CD14-positive monocyte (primary cell): ENCODE measurements around the gene ARHGAP18. TPM values are rescaled to one million over a fixed set of nuclear protein-coding genes. Genes with fewer than 3 reads are reported as not detected.

Experiments used
- DNase-seq, 3 donors: peaks; one replicate each; pipeline ENCODE4 v3.0.0-alpha.2; 2011 to 2022
- H2AFZ ChIP-seq: 2 replicates; pipeline ENCODE4 v1.6.0; 2012; ENCODE audit warnings: mild to moderate bottlenecking, low read depth, low read length, inconsistent platforms; ENCODE audit not compliant: insufficient read depth, poor library complexity, severe bottlenecking
- H3K27ac ChIP-seq, 2 donors: 1 replicate in 1 of 2; 2 replicates in 1 of 2; pipeline ENCODE4 v1.5.1; 2012 to 2013; ENCODE audit warnings: low read length in 2 of 2, control low read depth in 1 of 2, inconsistent platforms in 1 of 2, low read depth in 1 of 2, mild to moderate bottlenecking in 1 of 2
- H3K27me3 ChIP-seq, 2 donors: one replicate each; pipeline versions ENCODE4 v1.6.0 to v1.6.1; 2011 to 2013; ENCODE audit warnings: low read length in 2 of 2; ENCODE audit not compliant: control insufficient read depth in 2 of 2, insufficient read depth in 2 of 2
- H3K36me3 ChIP-seq, 2 donors: replicated peaks in 1 of 2; 1 replicate in 1 of 2; 2 replicates in 1 of 2; pipeline versions ENCODE4 v1.5.1 to v1.6.1; 2012 to 2013; ENCODE audit warnings: low read length in 2 of 2, control low read depth in 1 of 2, inconsistent platforms in 1 of 2, mild to moderate bottlenecking in 1 of 2; ENCODE audit not compliant: insufficient read depth in 2 of 2, control insufficient read depth in 1 of 2
- H3K4me1 ChIP-seq, 2 donors: 1 replicate in 1 of 2; 2 replicates in 1 of 2; pipeline versions ENCODE4 v1.5.1 to v1.6.1; 2012 to 2013; ENCODE audit warnings: low read length in 2 of 2, control low read depth in 1 of 2, inconsistent platforms in 1 of 2, mild to moderate bottlenecking in 1 of 2, moderate library complexity in 1 of 2; ENCODE audit not compliant: insufficient read depth in 2 of 2, control insufficient read depth in 1 of 2
- H3K4me2 ChIP-seq: replicated peaks from 2 replicates; pipeline ENCODE3; 2012; ENCODE audit warnings: low read length, moderate library complexity, mild to moderate bottlenecking; ENCODE audit not compliant: poor library complexity, severe bottlenecking; ENCODE audit errors: extremely low read depth
- H3K4me3 ChIP-seq, 3 experiments: fragments of 200-600 bp in 1 of 3; sonication (generic) in 1 of 3; replicated peaks in 1 of 3; 1 replicate in 2 of 3; 2 replicates in 1 of 3; pipeline ENCODE4 v1.5.1; 2011 to 2013; ENCODE audit warnings: low read length in 3 of 3, mild to moderate bottlenecking in 3 of 3, control low read depth in 2 of 3, low read depth in 2 of 3, inconsistent platforms in 1 of 3, moderate library complexity in 1 of 3
- H3K79me2 ChIP-seq: 2 replicates; pipeline ENCODE4 v1.6.0; 2012; ENCODE audit warnings: mild to moderate bottlenecking, control low read depth, inconsistent platforms, low read length, moderate library complexity; ENCODE audit not compliant: insufficient read depth
- H3K9ac ChIP-seq: 2 replicates; pipeline ENCODE4 v1.6.0; 2017; ENCODE audit warnings: low read length, mild to moderate bottlenecking; ENCODE audit not compliant: insufficient read depth, poor library complexity, severe bottlenecking
- H3K9me3 ChIP-seq, 2 donors: replicated peaks in 1 of 2; 1 replicate in 1 of 2; 2 replicates in 1 of 2; pipeline versions ENCODE4 v1.5.1 to v1.6.1; 2012 to 2013; ENCODE audit warnings: low read length in 2 of 2, control low read depth in 1 of 2; ENCODE audit not compliant: control insufficient read depth in 1 of 2, insufficient read depth in 1 of 2
- H4K20me1 ChIP-seq: 2 replicates; pipeline ENCODE4 v1.6.0; 2012; ENCODE audit warnings: mild to moderate bottlenecking, low read length, control low read depth, moderate library complexity; ENCODE audit not compliant: insufficient read depth
- H3K27ac Mint-ChIP-seq, 7 donors: one replicate each; pipeline ENCODE4 v1.8.0; 2020; ENCODE audit warnings: mild to moderate bottlenecking in 7 of 7, mixed read lengths in 7 of 7, moderate library complexity in 6 of 7, inconsistent platforms in 2 of 7
- H3K27me3 Mint-ChIP-seq, 3 donors: one replicate each; pipeline ENCODE4 v1.8.0; 2021 to 2022; ENCODE audit warnings: low read depth in 3 of 3, mild to moderate bottlenecking in 3 of 3, mixed read lengths in 3 of 3, moderate library complexity in 3 of 3, inconsistent platforms in 1 of 3
- H3K36me3 Mint-ChIP-seq, 2 donors: one replicate each; pipeline ENCODE4 v1.8.0; 2020; ENCODE audit warnings: mixed read lengths in 2 of 2, inconsistent platforms in 1 of 2, mild to moderate bottlenecking in 1 of 2
- H3K4me1 Mint-ChIP-seq: one replicate; pipeline ENCODE4 v1.8.0; 2020; ENCODE audit warnings: mild to moderate bottlenecking, mixed read lengths
- H3K4me3 Mint-ChIP-seq, 2 donors: one replicate each; pipeline ENCODE4 v1.8.0; 2020; ENCODE audit warnings: mild to moderate bottlenecking in 2 of 2, mixed read lengths in 2 of 2, moderate library complexity in 1 of 2
- H3K9me3 Mint-ChIP-seq, 7 donors: one replicate each; pipeline ENCODE4 v1.8.0; 2020 to 2022; ENCODE audit warnings: mixed read lengths in 7 of 7, mild to moderate bottlenecking in 6 of 7, moderate library complexity in 6 of 7, inconsistent platforms in 2 of 7
- WGBS: methylation state at CpG from one replicate; pipeline ENCODE4 v1.1.5; 2013; ENCODE audit warnings: missing lambda C conversion rate; ENCODE audit not compliant: insufficient coverage; 5-methylcytosine and 5-hydroxymethylcytosine counted together
- intact Hi-C, 2 donors: fragments of 100-400 bp; cut with micrococcal nuclease; formaldehyde crosslinking; loops; one replicate each; pipeline versions ENCODE4 v1.15.0 to v1.15.1; 2023
- polyA plus RNA-seq, 3 donors: library from polyadenylated mRNA; depleted of rRNA in 1 of 3; unstranded in 2 of 3; stranded (reverse) in 1 of 3; fragments of 300-500 nt in 2 of 3; fragments of >200 nt in 1 of 3; fragmentation: Illumina TruSeq in 2 of 3; gene quantifications; 1 replicate in 2 of 3; 2 replicates in 1 of 3; pipeline ENCODE4 v1.2.3, GENCODE V29; 2012 to 2021
- TF ChIP-seq, protein P1 (sequence below): fragments of 200-600 bp; IDR thresholded peaks from one replicate; pipeline ENCODE4 v1.8.0; 2022; ENCODE audit warnings: antibody characterized with exemption, mild to moderate bottlenecking

Gene ARHGAP18
- polyA plus RNA-seq, 3 donors = 3.7 to 5.6 (median 3.8) TPM

DNA sequence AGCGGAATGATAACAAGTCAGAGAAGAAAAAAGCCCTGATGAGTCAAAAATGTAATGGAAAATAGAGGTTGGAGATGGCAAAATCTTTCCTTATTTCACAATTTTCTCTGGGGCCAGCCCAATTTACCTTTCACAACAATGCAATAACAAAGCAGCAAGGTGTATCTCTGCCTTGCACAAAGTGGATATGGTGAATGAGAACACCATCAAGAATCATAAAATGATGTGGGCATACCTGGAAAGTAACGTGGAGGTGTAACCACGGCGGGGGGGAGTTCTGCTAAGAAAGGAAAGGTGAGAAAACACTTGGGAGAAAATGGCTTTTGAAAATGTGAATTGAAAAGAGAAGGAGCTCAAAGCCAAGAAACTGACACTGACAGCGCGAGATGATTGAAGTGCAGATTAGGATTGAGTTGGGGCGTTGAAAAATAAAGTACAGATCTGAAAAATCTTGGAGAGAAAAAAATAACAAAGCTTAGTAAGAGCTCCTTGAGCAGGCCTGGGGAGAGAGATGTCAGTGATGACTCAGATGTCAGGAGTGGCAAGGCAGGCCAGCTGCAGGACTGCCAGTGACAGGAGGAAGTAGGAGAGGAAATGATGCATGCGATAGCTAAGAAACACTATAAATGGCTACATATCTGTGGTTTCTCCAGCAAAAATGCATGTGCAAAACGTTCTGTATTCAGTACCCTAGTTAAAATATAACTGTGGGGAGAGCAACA is 26.2 kb downstream of the ARHGAP18 start:
- H4K20me1 ChIP-seq = no peaks in the 10 kb centered on the region
- peak overlapping the region; percentile 70 for H3K4me2 ChIP-seq
- Mint-ChIP-seq H3K36me3 (peaks cover 6 to 10% of the 10 kb centered on the region in 2 donors), H3K4me3 (peak overlapping the region; percentile 48 to 84), H3K27ac (peak overlapping the region; percentile 98 to 99 (median 99)), H3K27me3 (peaks cover 0 to 2% (median 0%) of the 10 kb centered on the region in 3 donors), H3K4me1 (peaks cover 69% of the 10 kb centered on the region), H3K9me3 (peaks cover 0 to 2% (median 0%) of the 10 kb centered on the region in 7 donors)
- H3K79me2 ChIP-seq = peaks cover 51% of the 10 kb centered on the region
- peak overlapping the region; percentile 79 to 93 for H3K27ac ChIP-seq
- H3K4me3 ChIP-seq = peak overlapping the region in 1 of 3 experiments; percentile 52
- H3K36me3 ChIP-seq = no peaks in the 10 kb centered on the region
- H2AFZ ChIP-seq = no peak overlapping the region
- TF ChIP-seq, protein P1, sequence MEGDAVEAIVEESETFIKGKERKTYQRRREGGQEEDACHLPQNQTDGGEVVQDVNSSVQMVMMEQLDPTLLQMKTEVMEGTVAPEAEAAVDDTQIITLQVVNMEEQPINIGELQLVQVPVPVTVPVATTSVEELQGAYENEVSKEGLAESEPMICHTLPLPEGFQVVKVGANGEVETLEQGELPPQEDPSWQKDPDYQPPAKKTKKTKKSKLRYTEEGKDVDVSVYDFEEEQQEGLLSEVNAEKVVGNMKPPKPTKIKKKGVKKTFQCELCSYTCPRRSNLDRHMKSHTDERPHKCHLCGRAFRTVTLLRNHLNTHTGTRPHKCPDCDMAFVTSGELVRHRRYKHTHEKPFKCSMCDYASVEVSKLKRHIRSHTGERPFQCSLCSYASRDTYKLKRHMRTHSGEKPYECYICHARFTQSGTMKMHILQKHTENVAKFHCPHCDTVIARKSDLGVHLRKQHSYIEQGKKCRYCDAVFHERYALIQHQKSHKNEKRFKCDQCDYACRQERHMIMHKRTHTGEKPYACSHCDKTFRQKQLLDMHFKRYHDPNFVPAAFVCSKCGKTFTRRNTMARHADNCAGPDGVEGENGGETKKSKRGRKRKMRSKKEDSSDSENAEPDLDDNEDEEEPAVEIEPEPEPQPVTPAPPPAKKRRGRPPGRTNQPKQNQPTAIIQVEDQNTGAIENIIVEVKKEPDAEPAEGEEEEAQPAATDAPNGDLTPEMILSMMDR = no peak
- 2% methylated on average over 7 of the region's 9 CpGs for WGBS
- H3K9me3 ChIP-seq = no peaks in the 10 kb centered on the region
- H3K27me3 ChIP-seq = no peaks in the 10 kb centered on the region
- peak; percentile 94 to 99 (median 99) for DNase-seq
- H3K9ac ChIP-seq = peak overlapping the region; percentile 55
- intact Hi-C loops = no loop called here
- peaks cover 61 to 76% of the 10 kb centered on the region in 2 donors for H3K4me1 ChIP-seq

GRCh38 chr6:129681913-129682205 is 28.1 kb downstream of the ARHGAP18 start:
- H3K27ac Mint-ChIP-seq = peak overlapping the region; percentile 20 to 99 (median 83)
- H4K20me1 ChIP-seq = no peaks in the 10 kb centered on the region
- no peaks in the 10 kb centered on the region for H3K27me3 ChIP-seq
- intact Hi-C loops = no loop called here
- no peak overlapping the region for H3K4me3 ChIP-seq
- no peak overlapping the region for H3K9ac ChIP-seq
- no peak overlapping the region for H3K4me2 ChIP-seq
- no peaks in the 10 kb centered on the region for H3K9me3 ChIP-seq
- no peak overlapping the region for H2AFZ ChIP-seq
- H3K36me3 ChIP-seq = no peaks in the 10 kb centered on the region
- no peak overlapping the region for H3K4me3 Mint-ChIP-seq
- peaks cover 48 to 57% of the 10 kb centered on the region in 2 donors for H3K4me1 ChIP-seq
- peaks cover 0 to 2% (median 0%) of the 10 kb centered on the region in 7 donors for H3K9me3 Mint-ChIP-seq
- peaks cover 56% of the 10 kb centered on the region for H3K79me2 ChIP-seq
- no peak for DNase-seq
- H3K27ac ChIP-seq = peak overlapping the region in 1 of 2 donors; percentile 93
- TF ChIP-seq, protein P1 = no peak
- WGBS = no CpG with 5 or more reads among the region's 2 CpGs
- H3K36me3 Mint-ChIP-seq = peaks cover 0 to 10% of the 10 kb centered on the region in 2 donors
- H3K4me1 Mint-ChIP-seq = peaks cover 53% of the 10 kb centered on the region
- peaks cover 0 to 2% (median 0%) of the 10 kb centered on the region in 3 donors for H3K27me3 Mint-ChIP-seq
